HTR-8/SVneo (cell line): ENCODE data around the gene SBF2.
A peak's percentile ranks its signal among the peaks of the same experiment; 100 is the strongest.

Experiments
- DNase-seq: peaks from one replicate; pipeline ENCODE4 v3.0.0; 2011; ENCODE audit warnings: low spot score, mixed read lengths; ENCODE audit not compliant: insufficient read length
- FAIRE-seq: peaks from 2 replicates; lab custom pipeline; 2011; peaks lifted over from hg19 to GRCh38; lab: Jason Lieb, UNC

SBF2 gene

GRCh38 chr11:10302744-10303557 is 8.9 kb upstream of the SBF2 start:
- FAIRE-seq, result peak; percentile 52
- DNase-seq, result no peak

- FAIRE-seq (no peak), DNase-seq (no peak)
These were observed 8.3 kb upstream of the SBF2 start for GRCh38 chr11:10302359-10302743.

- DNase-seq (no peak), FAIRE-seq (no peak)
These were observed 7.8 kb upstream of the SBF2 start for GRCh38 chr11:10301656-10302358.

GRCh38 chr11:10298342-10298741 is 4.3 kb upstream of the SBF2 start:
- no peak for FAIRE-seq
- no peak for DNase-seq

- no peak for DNase-seq
- FAIRE-seq, result no peak
These were observed 1.3 kb upstream of the SBF2 start for GRCh38 chr11:10295064-10295901.

- FAIRE-seq (peak; percentile 31), DNase-seq (no peak)
These were observed 403 bp upstream of the SBF2 start for GRCh38 chr11:10294290-10294953.

DNA sequence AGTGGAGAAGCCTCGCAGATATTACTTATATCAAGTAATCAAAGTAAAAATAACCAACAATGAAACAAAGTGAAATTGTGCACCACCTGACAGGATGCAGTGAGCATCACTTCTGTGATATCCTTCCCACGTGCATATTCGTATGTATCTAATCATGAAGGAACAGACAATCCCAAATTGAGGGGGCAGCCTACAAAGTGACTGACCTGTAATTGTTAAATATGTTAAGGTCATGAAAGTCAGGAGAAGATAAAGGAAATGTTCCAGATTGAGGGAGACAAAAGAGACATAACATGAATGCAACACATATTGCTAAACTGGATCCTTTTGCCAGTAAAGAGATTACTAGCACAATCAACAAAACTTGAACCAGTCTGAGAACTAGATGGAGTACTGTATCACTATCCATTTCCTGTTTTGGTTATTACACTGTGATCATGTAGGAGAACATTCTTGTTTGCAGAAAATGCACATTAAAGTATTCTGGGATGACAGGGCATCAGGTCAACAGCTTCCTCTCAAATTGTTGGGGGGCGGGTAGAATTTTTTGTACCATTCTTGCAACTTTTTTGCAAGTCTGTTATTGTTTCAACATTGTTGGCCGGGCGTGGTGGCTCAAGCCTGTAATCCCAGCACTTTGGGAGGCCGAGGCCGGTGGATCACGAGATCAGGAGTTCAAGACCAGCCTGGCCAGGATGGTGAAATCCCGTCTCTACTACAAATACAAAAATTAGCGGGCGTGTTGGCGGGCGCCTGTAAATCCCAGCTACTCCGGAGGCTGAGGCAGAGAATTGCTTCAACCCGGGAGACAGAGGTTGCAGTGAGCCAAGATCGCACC is 2.0 kb downstream of the SBF2 start:
- no peak for DNase-seq
- FAIRE-seq, result peak; percentile 36

GRCh38 chr11:10289765-10290380 is 4.1 kb downstream of the SBF2 start:
- DNase-seq (no peak), FAIRE-seq (no peak)

DNA sequence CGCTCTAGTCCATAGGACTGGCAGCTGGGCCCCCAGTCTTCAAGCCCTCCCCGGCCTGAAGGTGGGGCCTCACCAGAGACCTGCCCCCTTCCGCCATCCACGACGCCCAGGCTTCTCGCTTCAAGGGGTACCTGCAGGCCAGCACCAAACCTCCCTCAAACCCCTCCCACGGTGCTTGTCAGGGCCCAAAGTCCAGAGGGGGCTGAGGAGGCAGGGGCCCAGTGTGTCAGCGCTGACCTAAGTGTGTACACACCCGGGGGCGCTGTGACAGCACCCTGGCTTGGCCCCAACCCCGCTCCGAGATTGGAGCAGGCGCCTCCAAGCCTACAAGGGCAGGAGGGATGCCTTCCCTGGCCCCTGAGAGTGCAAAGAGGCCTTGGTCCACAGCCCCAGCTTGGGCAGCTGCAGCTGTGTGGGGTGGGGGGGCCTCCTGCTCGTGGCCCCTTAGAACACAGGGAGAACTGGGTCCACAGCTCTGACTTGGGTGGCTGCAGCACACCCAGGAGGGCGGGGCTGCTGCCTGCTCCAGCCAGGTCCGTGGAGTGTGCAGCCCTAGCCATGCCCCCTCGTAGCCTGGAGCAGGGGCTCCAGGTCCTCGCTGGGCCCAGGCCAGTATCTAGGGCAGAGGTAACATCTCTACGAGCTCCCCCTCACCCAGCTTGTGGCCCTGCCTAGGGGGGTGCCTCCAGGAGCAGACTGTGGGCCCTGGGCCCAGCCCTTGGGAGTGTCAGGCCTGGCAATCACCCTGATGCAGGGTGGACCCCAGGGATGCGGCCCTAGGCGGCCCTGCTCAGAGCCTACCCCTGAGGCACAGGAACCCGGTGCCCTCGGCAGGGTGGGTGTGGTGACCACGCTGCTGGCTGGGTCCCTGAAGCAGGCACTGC is 4.9 kb downstream of the SBF2 start:
- DNase-seq (no peak), FAIRE-seq (no peak)

GRCh38 chr11:10287766-10288715 is 6.0 kb downstream of the SBF2 start:
- DNase-seq (no peak), FAIRE-seq (no peak)

DNA sequence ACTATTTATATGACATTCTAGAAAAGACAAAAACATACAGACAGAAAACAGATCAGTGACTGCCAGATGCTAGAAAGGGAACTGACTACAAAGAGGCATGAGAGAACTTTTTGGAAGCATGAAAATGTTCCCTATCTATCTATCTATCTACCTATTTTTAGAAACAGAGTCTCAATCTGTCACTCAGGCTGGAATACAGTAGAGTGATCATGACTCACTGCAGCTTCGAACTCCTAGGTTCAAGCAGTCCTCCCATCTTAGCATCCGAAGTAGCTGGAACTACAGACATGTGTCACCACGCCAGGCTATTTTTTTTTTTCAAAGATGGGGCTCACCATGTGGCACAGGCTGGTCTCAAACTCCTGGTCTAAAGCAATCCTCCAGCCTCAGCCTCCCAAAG is 6.9 kb downstream of the SBF2 start:
- DNase-seq (no peak), FAIRE-seq (no peak)

- FAIRE-seq, result no peak
- no peak for DNase-seq
These were observed 8.7 kb downstream of the SBF2 start for GRCh38 chr11:10285148-10285802.

- FAIRE-seq, result no peak
These were observed 10.0 kb downstream of the SBF2 start for GRCh38 chr11:10283991-10284390.

GRCh38 chr11:10282117-10282516 is 11.9 kb downstream of the SBF2 start:
- no peak for FAIRE-seq
- no peak for DNase-seq

More at GRCh38 chr11:10283991-10284390, 10.0 kb downstream of the SBF2 start:
- DNase-seq, result no peak

- FAIRE-seq, result no peak
These were observed 18.3 kb downstream of the SBF2 start for GRCh38 chr11:10275714-10276113.

GRCh38 chr11:10274726-10275125 is 19.3 kb downstream of the SBF2 start:
- no peak for FAIRE-seq
- DNase-seq, result no peak

More at GRCh38 chr11:10275714-10276113, 18.3 kb downstream of the SBF2 start:
- DNase-seq, result no peak
